Osteoblast (primary cell): Measurements from ENCODE around the gene ASPDH. TPM values are rescaled to one million over a fixed set of nuclear protein-coding genes. Genes with fewer than 3 reads are reported as not detected.

ENCODE experiments used
- DNase-seq: peaks from one replicate; pipeline ENCODE4 v3.0.0; 2011; ENCODE audit warnings: low spot score, mixed read lengths; ENCODE audit not compliant: insufficient read length; ENCODE audit errors: missing footprints
- H2AFZ ChIP-seq: 2 replicates; pipeline ENCODE4 v1.6.0; 2011; ENCODE audit warnings: mild to moderate bottlenecking, low read length
- H3K27ac ChIP-seq: 2 replicates; pipeline ENCODE4 v1.5.1; 2011; ENCODE audit warnings: mild to moderate bottlenecking, low read depth, low read length, moderate library complexity
- H3K27me3 ChIP-seq: 2 replicates; pipeline ENCODE4 v1.6.0; 2012; ENCODE audit warnings: mild to moderate bottlenecking, control low read depth, inconsistent platforms, low read length, moderate library complexity; ENCODE audit not compliant: insufficient read depth
- H3K36me3 ChIP-seq: 2 replicates; pipeline ENCODE4 v1.5.1; 2011; ENCODE audit warnings: mild to moderate bottlenecking, low read length, control low read depth, moderate library complexity; ENCODE audit not compliant: insufficient read depth
- H3K4me1 ChIP-seq: 2 replicates; pipeline ENCODE4 v1.5.1; 2011; ENCODE audit warnings: mild to moderate bottlenecking, low read length, control low read depth, moderate library complexity; ENCODE audit not compliant: insufficient read depth
- H3K4me2 ChIP-seq: 2 replicates; pipeline ENCODE4 v1.6.0; 2011; ENCODE audit warnings: mild to moderate bottlenecking, low read length; ENCODE audit not compliant: insufficient read depth
- H3K4me3 ChIP-seq: fragments of 200-600 bp; sonication (generic); 3 replicates; pipeline ENCODE4 v1.5.1; 2012; ENCODE audit warnings: mild to moderate bottlenecking, low read length, inconsistent platforms; ENCODE audit not compliant: insufficient read depth
- H3K79me2 ChIP-seq: 2 replicates; pipeline ENCODE4 v1.6.0; 2012; ENCODE audit warnings: mild to moderate bottlenecking, low read length, control low read depth, inconsistent platforms; ENCODE audit not compliant: insufficient read depth
- H3K9me3 ChIP-seq: 2 replicates; pipeline ENCODE4 v1.5.1; 2011; ENCODE audit warnings: low read depth, low read length, control low read depth
- H4K20me1 ChIP-seq: 2 replicates; pipeline ENCODE4 v1.6.0; 2012; ENCODE audit warnings: mild to moderate bottlenecking, low read length, control low read depth; ENCODE audit not compliant: insufficient read depth
- total RNA-seq: library from RNA; depleted of rRNA; stranded (reverse); fragments of >200 nt; gene quantifications from 2 replicates; pipeline ENCODE4 v1.2.3, GENCODE V29; 2012
- TF ChIP-seq, protein P1 (sequence below): IDR thresholded peaks from 2 replicates; pipeline ENCODE4 v1.5.1; 2011; ENCODE audit warnings: mild to moderate bottlenecking, low read depth, low read length, moderate library complexity; ENCODE audit errors: extremely low read depth

ASPDH gene
- total RNA-seq, 1 donor = not detected

- Histone ChIP-seq H3K4me2 (no peak overlapping the region), H3K27me3 (peaks cover 4% of the 10 kb centered on the region)
These were observed 36.3 kb upstream of the ASPDH start for GRCh38 chr19:50549927-50550593.

DNA sequence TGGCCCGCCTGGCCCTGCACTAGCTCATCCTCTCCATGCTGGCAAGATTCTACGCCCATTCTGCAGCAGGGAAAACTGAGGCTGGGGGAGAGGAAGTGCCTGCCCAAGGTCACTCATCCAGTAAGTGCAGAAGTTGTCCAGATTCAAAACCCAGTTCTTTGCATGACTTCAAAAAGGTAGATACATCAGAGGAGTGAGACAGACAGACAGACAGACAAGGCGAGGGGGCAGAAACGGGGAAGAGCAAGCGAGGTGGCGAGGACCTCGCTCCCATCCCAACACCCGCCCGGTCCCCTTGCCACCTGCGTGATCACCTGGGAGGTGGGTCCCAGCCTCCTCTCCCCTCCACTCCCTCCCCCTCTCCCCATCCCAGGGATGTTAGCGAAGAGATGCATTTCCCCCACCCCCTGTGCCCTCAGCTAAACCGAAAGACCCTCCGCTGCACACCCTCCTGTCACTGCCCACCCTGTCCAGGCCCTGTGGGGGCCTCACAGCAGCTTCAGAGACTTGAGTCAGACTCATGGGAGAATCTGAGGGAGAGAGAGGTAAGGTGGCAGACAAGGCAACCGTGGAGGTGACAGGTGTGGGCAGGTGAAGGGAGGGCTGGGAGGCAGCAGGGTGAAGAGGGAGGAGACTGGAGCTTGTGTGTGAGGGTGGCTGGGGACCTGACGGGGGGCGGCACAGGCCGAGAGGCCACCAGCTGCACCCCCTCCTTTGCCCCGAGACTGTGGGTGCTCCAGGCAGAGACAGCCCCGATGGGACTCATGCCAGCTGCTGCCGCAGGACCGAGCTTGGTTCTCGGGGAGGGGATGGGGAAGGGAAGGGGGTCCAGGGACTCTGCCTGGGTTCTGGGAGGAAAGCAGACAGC is 35.6 kb upstream of the ASPDH start:
- no peaks in the 10 kb centered on the region for H3K9me3 ChIP-seq
- TF ChIP-seq, protein P1, sequence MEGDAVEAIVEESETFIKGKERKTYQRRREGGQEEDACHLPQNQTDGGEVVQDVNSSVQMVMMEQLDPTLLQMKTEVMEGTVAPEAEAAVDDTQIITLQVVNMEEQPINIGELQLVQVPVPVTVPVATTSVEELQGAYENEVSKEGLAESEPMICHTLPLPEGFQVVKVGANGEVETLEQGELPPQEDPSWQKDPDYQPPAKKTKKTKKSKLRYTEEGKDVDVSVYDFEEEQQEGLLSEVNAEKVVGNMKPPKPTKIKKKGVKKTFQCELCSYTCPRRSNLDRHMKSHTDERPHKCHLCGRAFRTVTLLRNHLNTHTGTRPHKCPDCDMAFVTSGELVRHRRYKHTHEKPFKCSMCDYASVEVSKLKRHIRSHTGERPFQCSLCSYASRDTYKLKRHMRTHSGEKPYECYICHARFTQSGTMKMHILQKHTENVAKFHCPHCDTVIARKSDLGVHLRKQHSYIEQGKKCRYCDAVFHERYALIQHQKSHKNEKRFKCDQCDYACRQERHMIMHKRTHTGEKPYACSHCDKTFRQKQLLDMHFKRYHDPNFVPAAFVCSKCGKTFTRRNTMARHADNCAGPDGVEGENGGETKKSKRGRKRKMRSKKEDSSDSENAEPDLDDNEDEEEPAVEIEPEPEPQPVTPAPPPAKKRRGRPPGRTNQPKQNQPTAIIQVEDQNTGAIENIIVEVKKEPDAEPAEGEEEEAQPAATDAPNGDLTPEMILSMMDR = no peak
- H3K4me2 ChIP-seq = no peak overlapping the region
- no peak overlapping the region for H3K27ac ChIP-seq
- no peaks in the 10 kb centered on the region for H3K79me2 ChIP-seq
- no peaks in the 10 kb centered on the region for H4K20me1 ChIP-seq
- H3K27me3 ChIP-seq = peaks cover 4% of the 10 kb centered on the region
- H3K4me3 ChIP-seq = no peak overlapping the region
- no peaks in the 10 kb centered on the region for H3K4me1 ChIP-seq
- H2AFZ ChIP-seq = no peak overlapping the region
- peak; percentile 78 for DNase-seq
- H3K36me3 ChIP-seq = no peaks in the 10 kb centered on the region

More at GRCh38 chr19:50549927-50550593, 36.3 kb upstream of the ASPDH start:
- Histone ChIP-seq H4K20me1 (no peaks in the 10 kb centered on the region), H3K27ac (no peak overlapping the region), H3K9me3 (no peaks in the 10 kb centered on the region), H3K4me3 (no peak overlapping the region), H3K4me1 (no peaks in the 10 kb centered on the region), H3K79me2 (no peaks in the 10 kb centered on the region), H3K36me3 (no peaks in the 10 kb centered on the region), H2AFZ (no peak overlapping the region)
- TF ChIP-seq, protein P1 = no peak
- DNase-seq = peak; percentile 84

GRCh38 chr19:50548191-50549058 is 34.7 kb upstream of the ASPDH start:
- Histone ChIP-seq H3K4me1 (no peaks in the 10 kb centered on the region), H3K27me3 (peaks cover 4% of the 10 kb centered on the region), H3K36me3 (no peaks in the 10 kb centered on the region), H4K20me1 (no peaks in the 10 kb centered on the region), H3K9me3 (no peaks in the 10 kb centered on the region), H3K27ac (no peak overlapping the region), H2AFZ (no peak overlapping the region), H3K4me2 (no peak overlapping the region), H3K4me3 (no peak overlapping the region), H3K79me2 (no peaks in the 10 kb centered on the region)
- TF ChIP-seq, protein P1 = no peak
- peak; percentile 77 for DNase-seq
